Liver (tissue), 9 donors: ENCODE results near the gene PPP3CA. TPM values are rescaled to one million over a fixed set of nuclear protein-coding genes. Genes with fewer than 3 reads are reported as not detected.

ENCODE experiments used
- DNase-seq: peaks from one replicate; pipeline ENCODE4 v3.0.0-alpha.2; 2017; ENCODE audit warnings: low spot score
- H3K27ac ChIP-seq, 2 donors: one replicate each; pipeline ENCODE4 v1.7.0; 2013; ENCODE audit warnings: inconsistent platforms in 2 of 2, low read length in 2 of 2, control low read depth in 1 of 2, low read depth in 1 of 2, mild to moderate bottlenecking in 1 of 2
- H3K27me3 ChIP-seq, 4 donors: one replicate each; pipeline versions ENCODE4 v1.6.1 to v1.7.0; 2013; ENCODE audit warnings: low read length in 3 of 4, inconsistent platforms in 1 of 4, mild to moderate bottlenecking in 1 of 4, moderate library complexity in 1 of 4; ENCODE audit not compliant: control insufficient read depth in 4 of 4, insufficient read depth in 4 of 4
- H3K36me3 ChIP-seq, 4 donors: one replicate each; pipeline versions ENCODE4 v1.6.1 to v1.7.0; 2013; ENCODE audit warnings: low read length in 3 of 4, mild to moderate bottlenecking in 3 of 4, low read depth in 1 of 4, moderate library complexity in 1 of 4; ENCODE audit not compliant: control insufficient read depth in 4 of 4, insufficient read depth in 3 of 4
- H3K4me1 ChIP-seq, 4 donors: one replicate each; pipeline versions ENCODE4 v1.6.1 to v1.7.0; 2013; ENCODE audit warnings: low read length in 3 of 4, mild to moderate bottlenecking in 3 of 4, moderate library complexity in 1 of 4; ENCODE audit not compliant: control insufficient read depth in 4 of 4, insufficient read depth in 4 of 4
- H3K4me3 ChIP-seq, 3 donors: one replicate each; pipeline versions ENCODE4 v1.6.1 to v1.7.0; 2013; ENCODE audit warnings: low read length in 3 of 3, control low read depth in 1 of 3, low read depth in 1 of 3, mild to moderate bottlenecking in 1 of 3
- H3K9ac ChIP-seq, 2 donors: one replicate each; pipeline ENCODE4 v1.7.0; 2013; ENCODE audit warnings: low read length in 2 of 2, mild to moderate bottlenecking in 2 of 2, moderate library complexity in 2 of 2, control low read depth in 1 of 2, low read depth in 1 of 2
- H3K9me3 ChIP-seq, 4 donors: one replicate each; pipeline versions ENCODE4 v1.6.1 to v1.7.0; 2013; ENCODE audit warnings: low read length in 3 of 4; ENCODE audit not compliant: control insufficient read depth in 4 of 4
- ATF3 ChIP-seq: IDR thresholded peaks from 2 replicates; pipeline ENCODE4 v1.6.1; 2016; ENCODE audit warnings: antibody characterized with exemption
- EGR1 ChIP-seq, 2 donors: IDR thresholded peaks; 2 replicates each; pipeline ENCODE4 v1.6.1; 2016 to 2018; ENCODE audit warnings: antibody characterized with exemption in 2 of 2, low read depth in 2 of 2
- FOXA1 ChIP-seq: IDR thresholded peaks from 2 replicates; pipeline ENCODE4 v1.6.1; 2016; ENCODE audit warnings: antibody characterized with exemption
- FOXA2 ChIP-seq: IDR thresholded peaks from 2 replicates; pipeline ENCODE4 v1.6.1; 2016; ENCODE audit warnings: antibody characterized with exemption
- GABPA ChIP-seq, 2 donors: IDR thresholded peaks in 1 of 2; conservative IDR thresholded peaks in 1 of 2; 2 replicates each; pipeline ENCODE4 v1.6.1; 2016; ENCODE audit warnings: antibody characterized with exemption in 2 of 2, mild to moderate bottlenecking in 1 of 2, moderate library complexity in 1 of 2
- HNF4A ChIP-seq, 2 donors: conservative IDR thresholded peaks; 2 replicates each; pipeline ENCODE4 v1.6.1; 2016; ENCODE audit warnings: antibody characterized with exemption in 2 of 2, mild to moderate bottlenecking in 2 of 2
- HNF4G ChIP-seq: IDR thresholded peaks from 2 replicates; pipeline ENCODE4 v1.6.1; 2016; ENCODE audit warnings: antibody characterized with exemption
- JUND ChIP-seq, 2 donors: IDR thresholded peaks; 2 replicates each; pipeline ENCODE4 v1.6.1; 2016; ENCODE audit warnings: antibody characterized with exemption in 2 of 2
- MAX ChIP-seq: IDR thresholded peaks from 2 replicates; pipeline ENCODE4 v1.6.1; 2016; ENCODE audit warnings: antibody characterized with exemption
- NR2F2 ChIP-seq: IDR thresholded peaks from 2 replicates; pipeline ENCODE4 v1.6.1; 2016; ENCODE audit warnings: antibody characterized with exemption
- RAD21 ChIP-seq, 2 donors: IDR thresholded peaks; 2 replicates each; pipeline ENCODE4 v1.6.1; 2016; ENCODE audit warnings: antibody characterized with exemption in 2 of 2, mild to moderate bottlenecking in 2 of 2
- REST ChIP-seq: IDR thresholded peaks from 2 replicates; pipeline ENCODE4 v1.6.1; 2016; ENCODE audit warnings: antibody characterized with exemption, mild to moderate bottlenecking
- RXRA ChIP-seq, 2 donors: IDR thresholded peaks; 2 replicates each; pipeline ENCODE4 v1.6.1; 2017 to 2018; ENCODE audit warnings: antibody characterized with exemption in 2 of 2, mild to moderate bottlenecking in 1 of 2
- YY1 ChIP-seq: IDR thresholded peaks from 2 replicates; pipeline ENCODE4 v1.6.1; 2016; ENCODE audit warnings: antibody characterized with exemption, mild to moderate bottlenecking
- ZBTB33 ChIP-seq: IDR thresholded peaks from 2 replicates; pipeline ENCODE4 v1.6.1; 2016; ENCODE audit warnings: antibody characterized with exemption
- WGBS: extraction: QIAGEN DNeasy Blood & Tissue Kit; methylation state at CpG from one replicate; pipeline ENCODE4 v1.1.7; 2013; 5-methylcytosine and 5-hydroxymethylcytosine counted together
- polyA plus RNA-seq, 2 donors: library from polyadenylated mRNA; stranded (reverse) in 1 of 2; unstranded in 1 of 2; fragments of 200-250 nt in 1 of 2; fragments of >200 nt in 1 of 2; fragmentation: Nextera tagmentation in 1 of 2; extraction: Ambion mirVana in 1 of 2; gene quantifications; one replicate each; pipeline versions ENCODE4 v1.2.1 to v1.2.3, GENCODE V29; 2013 to 2015
- total RNA-seq, 2 donors: library from RNA; depleted of rRNA; stranded (reverse); fragments of >200 nt; gene quantifications; one replicate each; pipeline ENCODE4 v1.2.3, GENCODE V29; 2014
- TF ChIP-seq, protein P1 (sequence below): fragments of 150-350 bp; IDR thresholded peaks from 2 replicates; pipeline ENCODE4 v1.5.1; 2017; ENCODE audit warnings: improper control_type of control experiment, low read depth, low read length; ENCODE audit not compliant: missing input control
- donor health status: healthy.
- donor health status: healthy.
- donor health status: healthy.
- donor health status: healthy.
- donor health status: healthy.

The PPP3CA gene
- total and polyA plus RNA-seq, 4 donors, result 3.6 to 18.2 (median 14.2) TPM

DNA sequence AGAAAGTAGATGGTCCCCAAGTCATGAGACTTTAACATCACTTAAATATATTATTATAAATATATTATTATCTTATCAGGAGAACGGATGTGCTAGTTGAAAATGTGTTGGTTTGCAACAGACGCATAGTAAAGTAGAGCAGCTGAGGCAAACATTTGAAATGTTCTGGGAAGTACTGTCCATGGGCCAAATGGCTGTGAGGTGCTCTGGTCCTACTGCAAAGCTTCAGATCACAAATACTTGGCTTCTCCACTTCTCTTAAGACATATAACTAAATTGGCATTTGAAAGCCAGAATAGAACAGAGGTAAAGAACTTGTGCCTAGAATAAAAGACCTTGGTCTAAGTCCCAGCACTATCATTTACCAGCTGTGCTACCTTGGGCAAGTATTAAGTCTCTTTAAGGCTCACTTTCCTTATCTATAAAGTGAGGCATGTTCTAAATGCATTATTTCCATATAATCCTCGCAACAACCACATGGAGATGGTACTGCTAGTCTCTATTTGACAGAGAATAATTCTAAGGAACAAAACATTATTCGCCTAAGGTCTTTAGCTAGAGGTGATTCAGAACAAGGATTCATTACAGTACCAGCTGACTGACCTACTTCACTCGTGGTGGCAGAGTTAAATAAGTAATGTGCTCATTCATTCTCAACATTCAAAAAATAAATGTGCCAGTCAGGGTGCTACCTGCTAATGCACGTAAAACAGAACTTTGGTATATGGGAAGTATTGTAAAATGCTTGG lies 297.1 kb downstream of the PPP3CA start:
- H3K27me3 ChIP-seq, result no peaks in the 10 kb centered on the region
- H3K9me3 ChIP-seq, result no peaks in the 10 kb centered on the region
- H3K36me3 ChIP-seq, result peaks cover 0 to 4% (median 0%) of the 10 kb centered on the region in 4 donors
- no peak overlapping the region for H3K9ac ChIP-seq
- TF ChIP-seq RAD21 (IDR thresholded peaks at IDR 0.05) (no peak), RXRA (IDR thresholded peaks at IDR 0.05) (no peak), GABPA (IDR thresholded peaks at IDR 0.05 in 1 of 2, conservative IDR thresholded peaks at IDR 0.05 in 1 of 2) (no peak), EGR1 (IDR thresholded peaks at IDR 0.05; ENCODE audit: low read depth in 2 of 2) (no peak), ZBTB33 (no peak), HNF4G (no peak), MAX (no peak), ATF3 (no peak), REST (no peak), NR2F2 (no peak)
- TF ChIP-seq, protein P1, sequence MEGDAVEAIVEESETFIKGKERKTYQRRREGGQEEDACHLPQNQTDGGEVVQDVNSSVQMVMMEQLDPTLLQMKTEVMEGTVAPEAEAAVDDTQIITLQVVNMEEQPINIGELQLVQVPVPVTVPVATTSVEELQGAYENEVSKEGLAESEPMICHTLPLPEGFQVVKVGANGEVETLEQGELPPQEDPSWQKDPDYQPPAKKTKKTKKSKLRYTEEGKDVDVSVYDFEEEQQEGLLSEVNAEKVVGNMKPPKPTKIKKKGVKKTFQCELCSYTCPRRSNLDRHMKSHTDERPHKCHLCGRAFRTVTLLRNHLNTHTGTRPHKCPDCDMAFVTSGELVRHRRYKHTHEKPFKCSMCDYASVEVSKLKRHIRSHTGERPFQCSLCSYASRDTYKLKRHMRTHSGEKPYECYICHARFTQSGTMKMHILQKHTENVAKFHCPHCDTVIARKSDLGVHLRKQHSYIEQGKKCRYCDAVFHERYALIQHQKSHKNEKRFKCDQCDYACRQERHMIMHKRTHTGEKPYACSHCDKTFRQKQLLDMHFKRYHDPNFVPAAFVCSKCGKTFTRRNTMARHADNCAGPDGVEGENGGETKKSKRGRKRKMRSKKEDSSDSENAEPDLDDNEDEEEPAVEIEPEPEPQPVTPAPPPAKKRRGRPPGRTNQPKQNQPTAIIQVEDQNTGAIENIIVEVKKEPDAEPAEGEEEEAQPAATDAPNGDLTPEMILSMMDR, result no peak
- H3K4me3 ChIP-seq, result no peak overlapping the region
- 92% methylated on average over 6 of the region's 6 CpGs for WGBS
- DNase-seq, result no peak
- H3K4me1 ChIP-seq, result no peaks in the 10 kb centered on the region
- no peak overlapping the region for H3K27ac ChIP-seq

- no peak for DNase-seq
- Histone ChIP-seq H3K4me1 (no peaks in the 10 kb centered on the region), H3K4me3 (no peak overlapping the region), H3K9ac (no peak overlapping the region), H3K27ac (no peak overlapping the region), H3K9me3 (no peaks in the 10 kb centered on the region), H3K36me3 (peaks cover 0 to 4% (median 0%) of the 10 kb centered on the region in 4 donors), H3K27me3 (no peaks in the 10 kb centered on the region)
- TF ChIP-seq MAX (no peak), HNF4A (conservative IDR thresholded peaks at IDR 0.05) (no peak), ZBTB33 (no peak), GABPA (IDR thresholded peaks at IDR 0.05 in 1 of 2, conservative IDR thresholded peaks at IDR 0.05 in 1 of 2) (no peak), JUND (IDR thresholded peaks at IDR 0.05) (no peak), YY1 (no peak), RXRA (IDR thresholded peaks at IDR 0.05) (no peak), FOXA2 (no peak), EGR1 (IDR thresholded peaks at IDR 0.05; ENCODE audit: low read depth in 2 of 2) (no peak), HNF4G (no peak), REST (no peak), NR2F2 (no peak), FOXA1 (no peak)
- 88% methylated on average over 5 of the region's 5 CpGs for WGBS
Observed at GRCh38 chr4:101049549-101050001, 297.8 kb downstream of the PPP3CA start.
